ENCODE data around the gene ZPLD1. TPM values are rescaled to one million over a fixed set of nuclear protein-coding genes. Genes with fewer than 3 reads are reported as not detected.

ZPLD1 gene
- total RNA-seq, 1 experiment from 2014 or later: not detected

- no peaks in the 10 kb centered on the region for H4K20me1 ChIP-seq (ENCODE audit: control insufficient read depth, insufficient read depth, insufficient read length)
- H3K79me2 ChIP-seq (ENCODE audit: insufficient read depth, low read length): no peaks in the 10 kb centered on the region
- H3K27me3 ChIP-seq (ENCODE audit: insufficient read depth, low read length): no peaks in the 10 kb centered on the region
- no peak overlapping the region for H2BK12ac ChIP-seq (ENCODE audit: insufficient read length, low read depth, low read length)
- no peak for DNase-seq
- H2BK120ac ChIP-seq (ENCODE audit: low read depth, low read length, poor library complexity, severe bottlenecking): no peak overlapping the region
- no peaks in the 10 kb centered on the region for H3K9me3 ChIP-seq (ENCODE audit: control insufficient read depth, low read depth, low read length)
- H2AFZ ChIP-seq (ENCODE audit: low read length): no peak overlapping the region
- Mint-ChIP-seq H3K36me3 (ENCODE audit: insufficient read depth in 1 of 3, low read depth in 3 of 3) (peaks cover 0 to 9% (median 1%) of the 10 kb centered on the region in 3 experiments; a peak in 3 of 7 replicates), H3K4me3 (no peak overlapping the region), H3K27me3 (ENCODE audit: low read depth) (no peaks in the 10 kb centered on the region), H3K9me3 (peaks cover 10 to 13% of the 10 kb centered on the region in 2 experiments; a peak in 3 of 5 replicates), H3K27ac (no peak overlapping the region), H3K4me1 (no peaks in the 10 kb centered on the region)
- H3K14ac ChIP-seq (ENCODE audit: insufficient read depth, low read length): no peak overlapping the region
- no peak overlapping the region for H4K91ac ChIP-seq (ENCODE audit: insufficient read length, low read depth, low read length)
- no peak overlapping the region for H4K5ac ChIP-seq (ENCODE audit: insufficient read length, low read depth, low read length)
- no peak overlapping the region for H3K27ac ChIP-seq (ENCODE audit: insufficient read length, low read depth, low read length)
- no peak overlapping the region for H3K4ac ChIP-seq (ENCODE audit: low read depth, low read length)
- H2BK20ac ChIP-seq (ENCODE audit: low read depth, low read length, poor library complexity, severe bottlenecking): no peak overlapping the region
- H3K23me2 ChIP-seq (ENCODE audit: insufficient read length, low read depth, low read length, poor library complexity, severe bottlenecking): no peaks in the 10 kb centered on the region
- no peak overlapping the region for H3K4me2 ChIP-seq (ENCODE audit: insufficient read depth, insufficient read length, low read length)
- WGBS (ENCODE audit: extremely low coverage, insufficient read length, low lambda C conversion rate): no CpG with 5 or more reads among the region's 8 CpGs
- no peak overlapping the region for H2AK5ac ChIP-seq (ENCODE audit: insufficient read length, low read length)
- TF ChIP-seq CTCF (conservative IDR thresholded peaks at IDR 0.05): no peak
- H3K18ac ChIP-seq (ENCODE audit: insufficient read length, low read depth, low read length): no peak overlapping the region
- no peaks in the 10 kb centered on the region for H3K79me1 ChIP-seq (ENCODE audit: insufficient read depth, low read depth, low read length, poor library complexity, severe bottlenecking)
- no peak overlapping the region for H3K9ac ChIP-seq (ENCODE audit: extremely low read depth, insufficient read length, low read length)
- H3K56ac ChIP-seq (ENCODE audit: insufficient read length, low read depth, low read length): no peak overlapping the region
- H3T11ph ChIP-seq (ENCODE audit: low read length): no peak overlapping the region
- H2BK5ac ChIP-seq (ENCODE audit: insufficient read length, low read length): no peak overlapping the region
- no peak overlapping the region for H4K8ac ChIP-seq (replicated peaks; ENCODE audit: insufficient read length, low read depth, low read length)
- no peak overlapping the region for H2BK15ac ChIP-seq (ENCODE audit: low read depth, low read length)
- H3K23ac ChIP-seq (ENCODE audit: insufficient read length, low read depth, low read length): no peak overlapping the region
- H3K4me1 ChIP-seq (ENCODE audit: insufficient read depth, low read length): no peaks in the 10 kb centered on the region
These were observed 57.5 kb downstream of the ZPLD1 start for GRCh38 chr3:102492300-102492699.

All from H9 (cell line).